Ovary (tissue), 9 donors: Measurements from ENCODE around the gene TLE5. TPM values are rescaled to one million over a fixed set of nuclear protein-coding genes. Genes with fewer than 3 reads are reported as not detected.
"Not testable (repeated sequence)": the region's sequence is repeated elsewhere in the genome, so short reads cannot be mapped to it uniquely, and the experiment has no call there.

Source experiments
- DNase-seq, 5 donors: peaks; one replicate each; pipeline ENCODE4 v3.0.0-alpha.2; 2019 to 2020
- H3K27ac ChIP-seq, 2 donors: fragments of 200-600 bp; one replicate each; pipeline versions ENCODE4 v1.5.1 to v1.8.0; 2019 to 2022
- H3K27me3 ChIP-seq: fragments of 200-600 bp; one replicate; pipeline ENCODE4 v1.8.0; 2022
- H3K36me3 ChIP-seq: fragments of 200-600 bp; sonication (generic); one replicate; pipeline ENCODE4 v1.5.1; 2019
- H3K4me1 ChIP-seq: one replicate; pipeline ENCODE4 v1.8.1; 2013; ENCODE audit warnings: mild to moderate bottlenecking, moderate library complexity; ENCODE audit not compliant: insufficient read depth
- H3K4me3 ChIP-seq: fragments of 200-600 bp; sonication (generic); one replicate; pipeline ENCODE4 v1.5.1; 2017
- H3K9me3 ChIP-seq, 2 donors: fragments of 200-600 bp in 1 of 2; sonication (generic) in 1 of 2; one replicate each; pipeline versions ENCODE4 v1.5.1 to v1.8.1; 2013 to 2019; ENCODE audit warnings: mild to moderate bottlenecking in 1 of 2, moderate library complexity in 1 of 2
- CTCF ChIP-seq, 3 donors: fragments of 450-650 bp in 2 of 3; fragments of 200-600 bp in 1 of 3; IDR thresholded peaks; one replicate each; pipeline versions ENCODE4 v1.5.1 to v1.8.0; 2016 to 2022; ENCODE audit warnings: antibody characterized with exemption in 3 of 3, mild to moderate bottlenecking in 1 of 3
- EP300 ChIP-seq: sonication (generic); formaldehyde crosslinking; IDR thresholded peaks from one replicate; pipeline ENCODE4 v1.6.1; 2017; ENCODE audit warnings: antibody characterized with exemption
- POLR2A ChIP-seq: fragments of 450-650 bp; IDR thresholded peaks from one replicate; pipeline ENCODE4 v1.6.1; 2017; ENCODE audit warnings: antibody characterized with exemption, mild to moderate bottlenecking, moderate library complexity
- WGBS, 3 donors: extraction: QIAGEN DNeasy Blood & Tissue Kit in 1 of 3; methylation state at CpG; one replicate each; pipeline versions ENCODE4 v1.1.5 to v1.1.7; 2013 to 2017; 5-methylcytosine and 5-hydroxymethylcytosine counted together
- intact Hi-C, 4 donors: fragments of 100-400 bp; cut with DNase I; formaldehyde crosslinking; loops; one replicate each; pipeline versions ENCODE4 v1.11.0 to v1.15.1; 2022 to 2023
- polyA plus RNA-seq, 2 donors: library from polyadenylated mRNA; stranded (reverse); fragments of 200-250 nt in 1 of 2; fragments of 350-450 nt in 1 of 2; fragmentation: Illumina TruSeq in 1 of 2; extraction: RNeasy Lipid Tissue Mini Kit (QIAGEN cat#74804) in 1 of 2; gene quantifications; one replicate each; pipeline ENCODE4 v1.2.3, GENCODE V29; 2013 to 2014
- total RNA-seq, 7 donors: library from RNA; depleted of rRNA in 2 of 7; stranded (reverse); fragments of >200 nt in 2 of 7; fragmentation: NEBNext Ultra II Directional in 3 of 7; extraction: Animal tissue kit (Norgen Biotek cat#: 25700) in 3 of 7; gene quantifications; one replicate each; pipeline versions ENCODE4 v1.1.0 to v1.2.4, GENCODE V29; 2016 to 2023
- donor health status: DM: no; HTN: no; CAD: no; lungs with moderate emphysema.
- donor health status: DM: no; HTN: no; CAD: no.
- donor health status: Bipolar disorder and iron deficiency.
- donor health status: DM: yes; HTN: yes; CAD: no.
- donor health status: DM: no; HTN: no; CAD: no.
- donor health status: DM: yes; HTN: yes; CAD: no.

Gene TLE5
- total and polyA plus RNA-seq, 9 donors, result 241 to 670 (median 503) TPM

DNA sequence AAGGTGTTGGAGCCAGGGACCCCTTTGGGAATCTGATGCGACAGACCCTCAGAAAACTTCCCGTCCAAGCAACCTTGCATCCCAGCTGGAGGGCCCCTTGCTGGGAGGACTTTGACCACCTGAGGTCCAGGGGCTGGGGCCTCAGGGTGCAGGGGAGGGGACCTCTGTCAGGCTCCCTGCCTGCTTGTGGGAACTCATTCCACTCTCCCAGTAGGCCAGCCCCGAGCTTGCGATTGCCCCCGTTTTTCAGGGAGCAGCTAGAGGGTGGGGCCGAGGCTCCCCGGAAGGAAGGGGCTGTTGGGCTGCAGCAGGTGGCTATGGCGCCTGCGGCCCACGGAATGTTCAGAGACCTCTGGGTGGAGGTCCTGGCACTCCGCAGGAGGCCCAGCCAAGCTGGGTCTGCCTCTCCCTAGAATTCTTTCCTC lies 34.6 kb upstream of the TLE5 start:
- no peaks in the 10 kb centered on the region for H3K36me3 ChIP-seq
- H3K9me3 ChIP-seq, result no peaks in the 10 kb centered on the region
- peak overlapping the region; percentile 27 for H3K4me3 ChIP-seq
- TF ChIP-seq CTCF (IDR thresholded peaks at IDR 0.05), result no peak
- TF ChIP-seq POLR2A, result no peak
- no peak for TF ChIP-seq EP300
- peak overlapping the region in 1 of 2 donors; percentile 1 for H3K27ac ChIP-seq
- H3K27me3 ChIP-seq, result no peaks in the 10 kb centered on the region
- intact Hi-C loops, result loop anchor here in 1 of 4 donors (10.0 kb wide), 1 partner anchor 132 kb away; no protein-coding TSS in a partner anchor
- DNase-seq, result peak in 1 of 5 donors; percentile 16
- peaks cover 39% of the 10 kb centered on the region for H3K4me1 ChIP-seq
- WGBS, 3 donors, result 26 to 33% (median 29%) methylated on average over 11 of the region's 11 CpGs

- Histone ChIP-seq H3K36me3 (no peaks in the 10 kb centered on the region), H3K27me3 (no peaks in the 10 kb centered on the region), H3K27ac (peak overlapping the region in 1 of 2 donors; percentile 1), H3K9me3 (no peaks in the 10 kb centered on the region), H3K4me1 (peaks cover 39% of the 10 kb centered on the region), H3K4me3 (peak overlapping the region; percentile 27)
- WGBS, 3 donors, result 36 to 41% (median 38%) methylated on average over 25 of the region's 25 CpGs
- peak in 1 of 5 donors; percentile 27 for DNase-seq
- TF ChIP-seq CTCF (IDR thresholded peaks at IDR 0.05) (no peak), POLR2A (no peak), EP300 (no peak)
- intact Hi-C loops, result loop anchor here in 1 of 4 donors (10.0 kb wide), 1 partner anchor 132 kb away; no protein-coding TSS in a partner anchor
These were observed 34.1 kb upstream of the TLE5 start for GRCh38 chr19:3096267-3096901.

DNA sequence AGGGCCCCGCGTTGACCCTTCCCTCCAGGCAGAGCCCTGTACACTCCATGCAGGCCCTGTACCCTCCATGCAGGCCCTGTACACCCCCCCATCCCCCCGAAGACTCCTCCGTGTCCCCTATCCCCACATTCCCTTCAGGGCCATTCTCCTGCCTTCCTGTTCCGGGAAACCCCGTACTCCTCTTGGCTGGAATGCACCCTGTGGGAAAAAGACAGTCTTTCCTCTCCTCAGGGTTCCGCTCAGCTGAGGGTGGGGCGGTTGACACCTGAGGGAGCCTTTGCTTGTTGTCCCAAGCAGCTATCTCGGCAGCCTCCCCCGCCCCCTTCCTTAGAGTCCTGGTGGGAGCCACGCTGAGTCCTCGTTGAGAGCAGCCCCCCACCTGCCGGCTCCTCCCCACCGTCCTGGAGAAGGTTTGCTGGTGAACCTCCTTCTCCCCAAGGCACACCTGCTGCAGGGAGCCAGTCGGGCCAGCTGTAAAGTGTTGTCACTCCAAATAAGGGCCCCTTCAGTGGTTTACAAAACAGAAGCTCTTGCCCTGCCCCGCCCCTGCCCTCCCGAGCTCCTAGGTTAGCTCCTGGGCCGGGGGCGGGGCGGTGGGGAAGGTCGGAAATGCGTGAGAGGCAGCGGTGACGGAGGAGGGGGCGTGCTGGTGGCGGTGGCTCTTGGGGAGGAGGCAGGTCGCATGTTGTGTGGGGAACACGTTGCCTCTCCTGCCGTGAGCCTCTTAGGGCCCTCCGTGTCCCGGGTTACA lies 33.3 kb upstream of the TLE5 start:
- no peaks in the 10 kb centered on the region for H3K36me3 ChIP-seq
- no peaks in the 10 kb centered on the region for H3K9me3 ChIP-seq
- DNase-seq, result peak in 1 of 5 donors; percentile 28
- peaks cover 39% of the 10 kb centered on the region for H3K4me1 ChIP-seq
- H3K27me3 ChIP-seq, result no peaks in the 10 kb centered on the region
- TF ChIP-seq EP300 (no peak), POLR2A (no peak), CTCF (IDR thresholded peaks at IDR 0.05) (no peak)
- intact Hi-C loops, result loop anchor here in 1 of 4 donors (10.0 kb wide), 1 partner anchor 131 kb away; no protein-coding TSS in a partner anchor
- peak overlapping the region; percentile 83 for H3K4me3 ChIP-seq
- H3K27ac ChIP-seq, result no peak overlapping the region
- WGBS, 3 donors, result 8 to 10% (median 10%) methylated on average over 27 to 31 of the region's 31 CpGs

GRCh38 chr19:3094601-3095440 lies 32.5 kb upstream of the TLE5 start:
- Histone ChIP-seq H3K4me1 (peaks cover 39% of the 10 kb centered on the region), H3K36me3 (no peaks in the 10 kb centered on the region), H3K27ac (no peak overlapping the region), H3K27me3 (no peaks in the 10 kb centered on the region), H3K9me3 (no peaks in the 10 kb centered on the region), H3K4me3 (peak overlapping the region; percentile 83)
- DNase-seq, result peak in 3 of 5 donors; percentile 48 to 60 (median 54)
- TF ChIP-seq EP300, result no peak
- TF ChIP-seq CTCF (IDR thresholded peaks at IDR 0.05), result no peak
- no peak for TF ChIP-seq POLR2A
- intact Hi-C loops, result loop anchor here in 1 of 4 donors (10.0 kb wide), 1 partner anchor 130 kb away; no protein-coding TSS in a partner anchor
- 1 to 2% (median 1%) methylated on average over 30 to 57 of the region's 57 CpGs for WGBS, 3 donors

DNA sequence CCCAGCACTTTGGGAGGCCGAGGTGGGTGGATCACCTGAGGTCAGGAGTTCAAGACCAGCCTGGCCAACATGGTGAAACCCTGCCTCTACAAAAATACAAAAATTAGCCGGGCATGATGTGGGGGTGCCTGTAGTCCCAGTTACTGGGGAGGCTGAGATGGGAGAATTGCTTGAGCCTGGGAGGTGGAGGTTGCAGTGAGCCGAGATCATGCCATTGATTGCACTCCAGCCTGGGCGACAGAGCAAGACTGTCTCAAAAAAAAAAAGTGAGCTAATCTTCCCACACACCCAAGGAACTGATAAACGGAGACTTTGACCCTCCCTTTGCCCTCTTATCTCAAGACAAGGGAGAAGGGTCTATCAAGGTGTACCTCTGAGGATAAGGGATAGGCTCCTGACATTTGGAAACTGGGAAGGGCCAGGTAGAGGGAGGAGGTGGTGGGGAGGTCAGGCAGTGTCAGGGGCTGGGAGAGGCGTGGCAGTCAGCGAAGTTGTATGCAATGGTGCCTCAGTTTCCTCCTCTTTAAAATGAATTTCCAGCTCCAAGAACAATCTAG lies 27.1 kb upstream of the TLE5 start:
- H3K4me1 ChIP-seq, intact Hi-C loops, H3K27me3 ChIP-seq, H3K36me3 ChIP-seq, H3K4me3 ChIP-seq, H3K9me3 ChIP-seq, H3K27ac ChIP-seq, DNase-seq: not testable (repeated sequence)
- WGBS, 3 donors, result 71 to 80% (median 74%) methylated on average over 7 of the region's 7 CpGs
